ENCODE results near the gene DAAM1. TPM values are rescaled to one million over a fixed set of nuclear protein-coding genes. Genes with fewer than 3 reads are reported as not detected.

The DAAM1 gene
- total RNA-seq, 1 donor from 2014 or later: 64.3 TPM

GRCh38 chr14:59376686-59377085, 188.2 kb downstream of the DAAM1 start:
- H3K27ac Mint-ChIP-seq: no peak overlapping the region
- H3K4me3 Mint-ChIP-seq: no peak overlapping the region
- no peak for TF ChIP-seq CTCF (conservative IDR thresholded peaks at IDR 0.05)
- DNase-seq (ENCODE audit: extremely low spot score, unreplicated experiment): no peak
- peaks cover 8% of the 10 kb centered on the region for H3K9me3 Mint-ChIP-seq
- peaks cover 19% of the 10 kb centered on the region for H3K4me1 Mint-ChIP-seq (ENCODE audit: unreplicated experiment)
- no peaks in the 10 kb centered on the region for H3K36me3 Mint-ChIP-seq
- H3K27me3 Mint-ChIP-seq: peaks cover 5% of the 10 kb centered on the region

- DNase-seq (ENCODE audit: extremely low spot score, unreplicated experiment): no peak
- Mint-ChIP-seq H3K9me3 (peaks cover 11% of the 10 kb centered on the region), H3K27me3 (peaks cover 5% of the 10 kb centered on the region), H3K4me3 (no peak overlapping the region), H3K4me1 (ENCODE audit: unreplicated experiment) (peaks cover 19% of the 10 kb centered on the region), H3K27ac (no peak overlapping the region), H3K36me3 (no peaks in the 10 kb centered on the region)
- no peak for TF ChIP-seq CTCF (conservative IDR thresholded peaks at IDR 0.05)
These were observed 189.0 kb downstream of the DAAM1 start for GRCh38 chr14:59377491-59377890.

GRCh38 chr14:59377991-59378601, 189.6 kb downstream of the DAAM1 start:
- no peak for DNase-seq (ENCODE audit: extremely low spot score, unreplicated experiment)

GRCh38 chr14:59389936-59390335, 201.5 kb downstream of the DAAM1 start:
- no peak for DNase-seq (ENCODE audit: extremely low spot score, unreplicated experiment)
- H3K9me3 Mint-ChIP-seq: no peaks in the 10 kb centered on the region
- H3K27me3 Mint-ChIP-seq: no peaks in the 10 kb centered on the region
- H3K36me3 Mint-ChIP-seq: no peaks in the 10 kb centered on the region
- H3K4me1 Mint-ChIP-seq (ENCODE audit: unreplicated experiment): no peaks in the 10 kb centered on the region
- no peak overlapping the region for H3K4me3 Mint-ChIP-seq
- no peak overlapping the region for H3K27ac Mint-ChIP-seq
- TF ChIP-seq CTCF (conservative IDR thresholded peaks at IDR 0.05): no peak

More at GRCh38 chr14:59377991-59378601, 189.6 kb downstream of the DAAM1 start:
- Mint-ChIP-seq H3K27ac (no peak overlapping the region), H3K9me3 (peaks cover 14% of the 10 kb centered on the region), H3K36me3 (no peaks in the 10 kb centered on the region), H3K4me3 (no peak overlapping the region), H3K4me1 (ENCODE audit: unreplicated experiment) (peaks cover 19% of the 10 kb centered on the region), H3K27me3 (peaks cover 5% of the 10 kb centered on the region)
- no peak for TF ChIP-seq CTCF (conservative IDR thresholded peaks at IDR 0.05)

- no peak overlapping the region for H3K4me3 Mint-ChIP-seq
- H3K4me1 Mint-ChIP-seq (ENCODE audit: unreplicated experiment): no peaks in the 10 kb centered on the region
These were observed 202.9 kb downstream of the DAAM1 start for GRCh38 chr14:59391388-59391787.

More at GRCh38 chr14:59391388-59391787, 202.9 kb downstream of the DAAM1 start:
- Mint-ChIP-seq H3K27me3 (no peaks in the 10 kb centered on the region), H3K27ac (no peak overlapping the region), H3K9me3 (no peaks in the 10 kb centered on the region), H3K36me3 (no peaks in the 10 kb centered on the region)
- no peak for DNase-seq (ENCODE audit: extremely low spot score, unreplicated experiment)
- TF ChIP-seq CTCF (conservative IDR thresholded peaks at IDR 0.05): no peak
